GM23338 (cell line): Measurements from ENCODE around the gene IMPG2. TPM values are rescaled to one million over a fixed set of nuclear protein-coding genes. Genes with fewer than 3 reads are reported as not detected.

Experiments used
- ATAC-seq: fragments of 200-7000 bp; cut with Tn5 transposase; 3 replicates; pipeline ENCODE4 v1.9.1; 2020
- DNase-seq: peaks from one replicate; pipeline ENCODE4 v3.0.0-alpha.2; 2015; ENCODE audit warnings: low spot score
- H2AFZ ChIP-seq: fragments of 200-600 bp; sonication (generic); 2 replicates; pipeline ENCODE4 v1.8.0; 2016; ENCODE audit warnings: antibody characterized with exemption, mild to moderate bottlenecking, moderate library complexity
- H3F3A ChIP-seq: fragments of 200-600 bp; sonication (generic); replicated peaks from 2 replicates; pipeline ENCODE4 v1.8.0; 2017; ENCODE audit warnings: antibody characterized with exemption, mixed run types, low read depth
- H3K27ac ChIP-seq: fragments of 200-600 bp; sonication (generic); 2 replicates; pipeline ENCODE4 v1.6.1; 2016; ENCODE audit warnings: low read depth
- H3K27me3 ChIP-seq: fragments of 200-600 bp; sonication (generic); 2 replicates; pipeline ENCODE4 v1.8.0; 2016; ENCODE audit warnings: mild to moderate bottlenecking, mixed run types, moderate library complexity; ENCODE audit not compliant: insufficient read depth
- H3K36me3 ChIP-seq: fragments of 200-600 bp; sonication (generic); 2 replicates; pipeline ENCODE4 v1.8.0; 2016; ENCODE audit warnings: mild to moderate bottlenecking; ENCODE audit not compliant: insufficient read depth
- H3K4me1 ChIP-seq: fragments of 200-600 bp; sonication (generic); 2 replicates; pipeline ENCODE4 v1.8.0; 2016; ENCODE audit warnings: mild to moderate bottlenecking, moderate library complexity; ENCODE audit not compliant: insufficient read depth
- H3K4me2 ChIP-seq: fragments of 200-600 bp; sonication (generic); 2 replicates; pipeline ENCODE4 v1.7.1; 2017; ENCODE audit warnings: mixed run types
- H3K4me3 ChIP-seq: fragments of 200-600 bp; sonication (generic); 2 replicates; pipeline ENCODE4 v1.6.1; 2016; ENCODE audit warnings: mixed run types
- H3K79me2 ChIP-seq: fragments of 200-600 bp; sonication (generic); replicated peaks from 2 replicates; pipeline ENCODE4 v1.8.0; 2017; ENCODE audit warnings: mild to moderate bottlenecking; ENCODE audit not compliant: insufficient read depth
- H3K9me2 ChIP-seq: fragments of 200-600 bp; sonication (generic); 2 replicates; pipeline ENCODE4 v1.8.0; 2017; ENCODE audit not compliant: insufficient read depth
- H4K20me1 ChIP-seq: fragments of 200-600 bp; sonication (generic); replicated peaks from 2 replicates; pipeline ENCODE4 v1.8.0; 2017; ENCODE audit warnings: mild to moderate bottlenecking; ENCODE audit not compliant: insufficient read depth
- H3K27ac Mint-ChIP-seq: 2 replicates; pipeline ENCODE4 v1.8.0; 2020; ENCODE audit warnings: inconsistent platforms, mild to moderate bottlenecking, moderate library complexity, mixed read lengths
- H3K27me3 Mint-ChIP-seq: 3 replicates; pipeline ENCODE4 v1.8.0; 2022; ENCODE audit warnings: low read depth, mild to moderate bottlenecking, moderate library complexity, mixed read lengths, inconsistent platforms; ENCODE audit not compliant: insufficient read depth, poor library complexity
- H3K36me3 Mint-ChIP-seq: 3 replicates; pipeline ENCODE4 v1.8.0; 2021; ENCODE audit warnings: low read depth, mild to moderate bottlenecking, inconsistent platforms, moderate library complexity, mixed read lengths
- H3K4me1 Mint-ChIP-seq: 3 replicates; pipeline ENCODE4 v1.8.0; 2020; ENCODE audit warnings: mild to moderate bottlenecking, inconsistent platforms, mixed read lengths
- H3K4me3 Mint-ChIP-seq: 3 replicates; pipeline ENCODE4 v1.8.0; 2021; ENCODE audit warnings: moderate library complexity, mild to moderate bottlenecking, inconsistent platforms, mixed read lengths
- H3K9me3 Mint-ChIP-seq: 3 replicates; pipeline ENCODE4 v1.8.0; 2020; ENCODE audit warnings: moderate library complexity, mild to moderate bottlenecking, inconsistent platforms, mixed read lengths
- CREB1 ChIP-seq: fragments of 250-450 bp; sonication (Bioruptor Pico); IDR thresholded peaks from 2 replicates; pipeline ENCODE4 v1.5.0; 2020; ENCODE audit warnings: low read depth, mild to moderate bottlenecking, moderate library complexity
- EZH2 ChIP-seq: fragments of 200-600 bp; sonication (generic); IDR thresholded peaks from one replicate; pipeline ENCODE4 v1.8.0; 2017; ENCODE audit warnings: antibody characterized with exemption, mild to moderate bottlenecking, low read depth; ENCODE audit not compliant: unreplicated experiment
- NANOG ChIP-seq: IDR thresholded peaks from 2 replicates; pipeline ENCODE4 v1.6.1; 2016; ENCODE audit warnings: antibody characterized with exemption, borderline replicate concordance
- POLR2AphosphoS5 ChIP-seq: IDR thresholded peaks from 2 replicates; pipeline ENCODE4 v1.6.1; 2016; ENCODE audit warnings: antibody characterized with exemption, low read depth
- STAT1 ChIP-seq: IDR thresholded peaks from one replicate; pipeline ENCODE4 v1.6.1; 2016; ENCODE audit warnings: antibody characterized with exemption; ENCODE audit not compliant: unreplicated experiment
- ZNF114 ChIP-seq: fragments of 250-450 bp; sonication (Bioruptor Pico); IDR thresholded peaks from 2 replicates; pipeline ENCODE4 v1.5.0; 2020; ENCODE audit warnings: mild to moderate bottlenecking, moderate library complexity
- ZNF331 ChIP-seq: fragments of 250-450 bp; sonication (Bioruptor Pico); IDR thresholded peaks from 2 replicates; pipeline ENCODE4 v1.5.0; 2020; ENCODE audit warnings: low read depth, mild to moderate bottlenecking, moderate library complexity
- long read RNA-seq: library from polyadenylated mRNA; unstranded; transcript quantifications from one replicate; pipeline ENCODE4 v2.0.0, GENCODE V29; 2020; ENCODE audit not compliant: unreplicated experiment
- polyA plus RNA-seq: library from polyadenylated mRNA; unstranded; fragments of >200 nt; fragmentation: Nextera tagmentation; extraction: Ambion mirVana; gene quantifications from 2 replicates; pipeline ENCODE4 v1.2.1, GENCODE V29; 2016
- total RNA-seq: library from RNA; depleted of rRNA; stranded (reverse); fragments of >200 nt; shearing (Covaris generic); gene quantifications from 2 replicates; pipeline ENCODE4 v1.2.3, GENCODE V29; 2014; rRNA removed
- TF ChIP-seq, protein P1 (sequence below): IDR thresholded peaks from 2 replicates; pipeline ENCODE4 v1.6.1; 2016; ENCODE audit warnings: antibody characterized with exemption
- TF ChIP-seq, protein P2 (sequence below), 2 experiments: fragments of 200-600 bp in 1 of 2; sonication (generic) in 1 of 2; conservative IDR thresholded peaks; 2 replicates each; pipeline versions ENCODE4 v1.5.1 to v1.6.1; 2016 to 2017; ENCODE audit warnings: antibody characterized with exemption in 2 of 2, low read depth in 2 of 2, mild to moderate bottlenecking in 2 of 2, moderate library complexity in 1 of 2
- TF ChIP-seq, protein P3 (sequence below): IDR thresholded peaks from one replicate; pipeline ENCODE4 v1.6.1; 2018; ENCODE audit warnings: antibody characterized with exemption; ENCODE audit not compliant: unreplicated experiment
- TF ChIP-seq, protein P4 (sequence below): fragments of 250-450 bp; sonication (Bioruptor Pico); IDR thresholded peaks from 2 replicates; pipeline ENCODE4 v1.5.0; 2020; ENCODE audit warnings: mild to moderate bottlenecking, moderate library complexity

IMPG2 gene
- total RNA-seq (not detected in 2 replicates), polyA plus RNA-seq (0.03 TPM in 1 of 2 replicates, not detected in the other)
- long read RNA-seq, result 0 reads

DNA sequence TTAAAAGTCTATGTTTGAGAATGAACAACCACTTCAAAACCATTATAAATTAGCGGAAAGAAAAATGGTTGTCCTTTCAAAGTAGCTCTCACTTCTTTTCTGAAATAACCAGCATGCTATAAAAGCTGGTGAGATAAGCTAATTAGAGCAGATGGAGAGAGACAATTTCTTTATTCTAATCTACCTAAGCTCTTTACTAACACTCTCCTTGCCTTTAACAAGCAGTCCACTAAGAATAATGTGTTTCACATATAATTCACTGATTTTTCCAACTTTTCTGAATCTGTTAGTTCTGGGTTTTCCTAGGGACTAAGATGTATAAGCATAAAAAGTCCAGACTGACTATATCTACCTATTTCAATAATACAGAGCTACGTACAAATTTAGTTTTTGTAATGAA is at the start of gene IMPG2:
IMPG2 (minus strand) TSS at position 101 of the 400 bp plus-strand sequence. CDS start 203 bp downstream, outside the sequence.
- H3K9me2 ChIP-seq, result no peaks in the 10 kb centered on the region
- no peak within 1 kb of the TSS for H3K4me3 ChIP-seq
- H3K27ac Mint-ChIP-seq, result no peak within 1 kb of the TSS
- no peak within 1 kb of the TSS for H3K4me2 ChIP-seq
- DNase-seq, result no peak
- H3K79me2 ChIP-seq, result no peaks in the 10 kb centered on the region
- no peaks in the 10 kb centered on the region for H3K4me1 Mint-ChIP-seq
- H3K36me3 ChIP-seq, result no peaks in the 10 kb centered on the region
- H3K36me3 Mint-ChIP-seq, result no peaks in the 10 kb centered on the region
- no peaks in the 10 kb centered on the region for H3F3A ChIP-seq
- no peak within 1 kb of the TSS for H3K27ac ChIP-seq
- TF ChIP-seq POLR2AphosphoS5, result no peak
- no peak for TF ChIP-seq NANOG
- TF ChIP-seq, protein P1, sequence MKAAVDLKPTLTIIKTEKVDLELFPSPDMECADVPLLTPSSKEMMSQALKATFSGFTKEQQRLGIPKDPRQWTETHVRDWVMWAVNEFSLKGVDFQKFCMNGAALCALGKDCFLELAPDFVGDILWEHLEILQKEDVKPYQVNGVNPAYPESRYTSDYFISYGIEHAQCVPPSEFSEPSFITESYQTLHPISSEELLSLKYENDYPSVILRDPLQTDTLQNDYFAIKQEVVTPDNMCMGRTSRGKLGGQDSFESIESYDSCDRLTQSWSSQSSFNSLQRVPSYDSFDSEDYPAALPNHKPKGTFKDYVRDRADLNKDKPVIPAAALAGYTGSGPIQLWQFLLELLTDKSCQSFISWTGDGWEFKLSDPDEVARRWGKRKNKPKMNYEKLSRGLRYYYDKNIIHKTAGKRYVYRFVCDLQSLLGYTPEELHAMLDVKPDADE, result no peak
- no peak for TF ChIP-seq ZNF114
- TF ChIP-seq, protein P2, sequence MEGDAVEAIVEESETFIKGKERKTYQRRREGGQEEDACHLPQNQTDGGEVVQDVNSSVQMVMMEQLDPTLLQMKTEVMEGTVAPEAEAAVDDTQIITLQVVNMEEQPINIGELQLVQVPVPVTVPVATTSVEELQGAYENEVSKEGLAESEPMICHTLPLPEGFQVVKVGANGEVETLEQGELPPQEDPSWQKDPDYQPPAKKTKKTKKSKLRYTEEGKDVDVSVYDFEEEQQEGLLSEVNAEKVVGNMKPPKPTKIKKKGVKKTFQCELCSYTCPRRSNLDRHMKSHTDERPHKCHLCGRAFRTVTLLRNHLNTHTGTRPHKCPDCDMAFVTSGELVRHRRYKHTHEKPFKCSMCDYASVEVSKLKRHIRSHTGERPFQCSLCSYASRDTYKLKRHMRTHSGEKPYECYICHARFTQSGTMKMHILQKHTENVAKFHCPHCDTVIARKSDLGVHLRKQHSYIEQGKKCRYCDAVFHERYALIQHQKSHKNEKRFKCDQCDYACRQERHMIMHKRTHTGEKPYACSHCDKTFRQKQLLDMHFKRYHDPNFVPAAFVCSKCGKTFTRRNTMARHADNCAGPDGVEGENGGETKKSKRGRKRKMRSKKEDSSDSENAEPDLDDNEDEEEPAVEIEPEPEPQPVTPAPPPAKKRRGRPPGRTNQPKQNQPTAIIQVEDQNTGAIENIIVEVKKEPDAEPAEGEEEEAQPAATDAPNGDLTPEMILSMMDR (conservative IDR thresholded peaks at IDR 0.05; ENCODE audit: low read depth in 2 of 2), result no peak
- no peak for TF ChIP-seq STAT1
- no peak for TF ChIP-seq ZNF331
- no peak for TF ChIP-seq EZH2
- TF ChIP-seq, protein P3, sequence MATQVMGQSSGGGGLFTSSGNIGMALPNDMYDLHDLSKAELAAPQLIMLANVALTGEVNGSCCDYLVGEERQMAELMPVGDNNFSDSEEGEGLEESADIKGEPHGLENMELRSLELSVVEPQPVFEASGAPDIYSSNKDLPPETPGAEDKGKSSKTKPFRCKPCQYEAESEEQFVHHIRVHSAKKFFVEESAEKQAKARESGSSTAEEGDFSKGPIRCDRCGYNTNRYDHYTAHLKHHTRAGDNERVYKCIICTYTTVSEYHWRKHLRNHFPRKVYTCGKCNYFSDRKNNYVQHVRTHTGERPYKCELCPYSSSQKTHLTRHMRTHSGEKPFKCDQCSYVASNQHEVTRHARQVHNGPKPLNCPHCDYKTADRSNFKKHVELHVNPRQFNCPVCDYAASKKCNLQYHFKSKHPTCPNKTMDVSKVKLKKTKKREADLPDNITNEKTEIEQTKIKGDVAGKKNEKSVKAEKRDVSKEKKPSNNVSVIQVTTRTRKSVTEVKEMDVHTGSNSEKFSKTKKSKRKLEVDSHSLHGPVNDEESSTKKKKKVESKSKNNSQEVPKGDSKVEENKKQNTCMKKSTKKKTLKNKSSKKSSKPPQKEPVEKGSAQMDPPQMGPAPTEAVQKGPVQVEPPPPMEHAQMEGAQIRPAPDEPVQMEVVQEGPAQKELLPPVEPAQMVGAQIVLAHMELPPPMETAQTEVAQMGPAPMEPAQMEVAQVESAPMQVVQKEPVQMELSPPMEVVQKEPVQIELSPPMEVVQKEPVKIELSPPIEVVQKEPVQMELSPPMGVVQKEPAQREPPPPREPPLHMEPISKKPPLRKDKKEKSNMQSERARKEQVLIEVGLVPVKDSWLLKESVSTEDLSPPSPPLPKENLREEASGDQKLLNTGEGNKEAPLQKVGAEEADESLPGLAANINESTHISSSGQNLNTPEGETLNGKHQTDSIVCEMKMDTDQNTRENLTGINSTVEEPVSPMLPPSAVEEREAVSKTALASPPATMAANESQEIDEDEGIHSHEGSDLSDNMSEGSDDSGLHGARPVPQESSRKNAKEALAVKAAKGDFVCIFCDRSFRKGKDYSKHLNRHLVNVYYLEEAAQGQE, result no peak
- no peak for TF ChIP-seq CREB1 (CRISPR knock-in tag)
- TF ChIP-seq, protein P4, sequence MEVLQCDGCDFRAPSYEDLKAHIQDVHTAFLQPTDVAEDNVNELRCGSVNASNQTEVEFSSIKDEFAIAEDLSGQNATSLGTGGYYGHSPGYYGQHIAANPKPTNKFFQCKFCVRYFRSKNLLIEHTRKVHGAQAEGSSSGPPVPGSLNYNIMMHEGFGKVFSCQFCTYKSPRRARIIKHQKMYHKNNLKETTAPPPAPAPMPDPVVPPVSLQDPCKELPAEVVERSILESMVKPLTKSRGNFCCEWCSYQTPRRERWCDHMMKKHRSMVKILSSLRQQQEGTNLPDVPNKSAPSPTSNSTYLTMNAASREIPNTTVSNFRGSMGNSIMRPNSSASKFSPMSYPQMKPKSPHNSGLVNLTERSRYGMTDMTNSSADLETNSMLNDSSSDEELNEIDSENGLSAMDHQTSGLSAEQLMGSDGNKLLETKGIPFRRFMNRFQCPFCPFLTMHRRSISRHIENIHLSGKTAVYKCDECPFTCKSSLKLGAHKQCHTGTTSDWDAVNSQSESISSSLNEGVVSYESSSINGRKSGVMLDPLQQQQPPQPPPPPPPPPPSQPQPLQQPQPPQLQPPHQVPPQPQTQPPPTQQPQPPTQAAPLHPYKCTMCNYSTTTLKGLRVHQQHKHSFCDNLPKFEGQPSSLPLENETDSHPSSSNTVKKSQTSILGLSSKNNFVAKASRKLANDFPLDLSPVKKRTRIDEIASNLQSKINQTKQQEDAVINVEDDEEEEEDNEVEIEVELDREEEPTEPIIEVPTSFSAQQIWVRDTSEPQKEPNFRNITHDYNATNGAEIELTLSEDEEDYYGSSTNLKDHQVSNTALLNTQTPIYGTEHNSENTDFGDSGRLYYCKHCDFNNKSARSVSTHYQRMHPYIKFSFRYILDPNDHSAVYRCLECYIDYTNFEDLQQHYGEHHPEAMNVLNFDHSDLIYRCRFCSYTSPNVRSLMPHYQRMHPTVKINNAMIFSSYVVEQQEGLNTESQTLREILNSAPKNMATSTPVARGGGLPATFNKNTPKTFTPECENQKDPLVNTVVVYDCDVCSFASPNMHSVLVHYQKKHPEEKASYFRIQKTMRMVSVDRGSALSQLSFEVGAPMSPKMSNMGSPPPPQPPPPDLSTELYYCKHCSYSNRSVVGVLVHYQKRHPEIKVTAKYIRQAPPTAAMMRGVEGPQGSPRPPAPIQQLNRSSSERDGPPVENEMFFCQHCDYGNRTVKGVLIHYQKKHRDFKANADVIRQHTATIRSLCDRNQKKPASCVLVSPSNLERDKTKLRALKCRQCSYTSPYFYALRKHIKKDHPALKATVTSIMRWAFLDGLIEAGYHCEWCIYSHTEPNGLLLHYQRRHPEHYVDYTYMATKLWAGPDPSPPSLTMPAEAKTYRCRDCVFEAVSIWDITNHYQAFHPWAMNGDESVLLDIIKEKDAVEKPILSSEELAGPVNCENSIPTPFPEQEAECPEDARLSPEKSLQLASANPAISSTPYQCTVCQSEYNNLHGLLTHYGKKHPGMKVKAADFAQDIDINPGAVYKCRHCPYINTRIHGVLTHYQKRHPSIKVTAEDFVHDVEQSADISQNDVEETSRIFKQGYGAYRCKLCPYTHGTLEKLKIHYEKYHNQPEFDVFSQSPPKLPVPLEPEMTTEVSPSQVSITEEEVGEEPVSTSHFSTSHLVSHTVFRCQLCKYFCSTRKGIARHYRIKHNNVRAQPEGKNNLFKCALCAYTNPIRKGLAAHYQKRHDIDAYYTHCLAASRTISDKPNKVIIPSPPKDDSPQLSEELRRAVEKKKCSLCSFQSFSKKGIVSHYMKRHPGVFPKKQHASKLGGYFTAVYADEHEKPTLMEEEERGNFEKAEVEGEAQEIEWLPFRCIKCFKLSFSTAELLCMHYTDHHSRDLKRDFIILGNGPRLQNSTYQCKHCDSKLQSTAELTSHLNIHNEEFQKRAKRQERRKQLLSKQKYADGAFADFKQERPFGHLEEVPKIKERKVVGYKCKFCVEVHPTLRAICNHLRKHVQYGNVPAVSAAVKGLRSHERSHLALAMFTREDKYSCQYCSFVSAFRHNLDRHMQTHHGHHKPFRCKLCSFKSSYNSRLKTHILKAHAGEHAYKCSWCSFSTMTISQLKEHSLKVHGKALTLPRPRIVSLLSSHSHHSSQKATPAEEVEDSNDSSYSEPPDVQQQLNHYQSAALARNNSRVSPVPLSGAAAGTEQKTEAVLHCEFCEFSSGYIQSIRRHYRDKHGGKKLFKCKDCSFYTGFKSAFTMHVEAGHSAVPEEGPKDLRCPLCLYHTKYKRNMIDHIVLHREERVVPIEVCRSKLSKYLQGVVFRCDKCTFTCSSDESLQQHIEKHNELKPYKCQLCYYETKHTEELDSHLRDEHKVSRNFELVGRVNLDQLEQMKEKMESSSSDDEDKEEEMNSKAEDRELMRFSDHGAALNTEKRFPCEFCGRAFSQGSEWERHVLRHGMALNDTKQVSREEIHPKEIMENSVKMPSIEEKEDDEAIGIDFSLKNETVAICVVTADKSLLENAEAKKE, result no peak
- ATAC-seq, result no peak
- H3K9me3 Mint-ChIP-seq, result no peaks in the 10 kb centered on the region
- H3K4me1 ChIP-seq, result no peaks in the 10 kb centered on the region
- no peaks in the 10 kb centered on the region for H3K27me3 ChIP-seq
- H3K27me3 Mint-ChIP-seq, result no peaks in the 10 kb centered on the region
- H4K20me1 ChIP-seq, result no peaks in the 10 kb centered on the region
- no peak within 1 kb of the TSS for H2AFZ ChIP-seq
- H3K4me3 Mint-ChIP-seq, result no peak within 1 kb of the TSS
